GM21786 (cell line): ENCODE measurements around the gene PDE4B.

Source experiments
- ATAC-seq: cut with Tn5 transposase; IDR thresholded peaks from one replicate; pipeline ENCODE4 v1.9.1; 2021; ENCODE audit not compliant: unreplicated experiment

Gene PDE4B

GRCh38 chr1:65880611-65881010, 87.9 kb downstream of the PDE4B start:
- no peak for ATAC-seq

GRCh38 chr1:65881067-65881594, 88.4 kb downstream of the PDE4B start:
- ATAC-seq = no peak

GRCh38 chr1:65882076-65882475, 89.4 kb downstream of the PDE4B start:
- no peak for ATAC-seq

- ATAC-seq = no peak
Measured at GRCh38 chr1:65889441-65889840, 96.7 kb downstream of the PDE4B start.

- ATAC-seq = no peak
Measured at GRCh38 chr1:65890201-65890843, 97.6 kb downstream of the PDE4B start.

GRCh38 chr1:65894738-65895605, 102.3 kb downstream of the PDE4B start:
- peak; percentile 88 for ATAC-seq

- ATAC-seq = no peak
Measured at GRCh38 chr1:65896721-65897120, 104.0 kb downstream of the PDE4B start.

- ATAC-seq = no peak
Measured at GRCh38 chr1:65897485-65897884, 104.8 kb downstream of the PDE4B start.

GRCh38 chr1:65904681-65905083, 112.0 kb downstream of the PDE4B start:
- no peak for ATAC-seq

- ATAC-seq = no peak
Measured at GRCh38 chr1:65910432-65910831, 117.7 kb downstream of the PDE4B start.

GRCh38 chr1:65911679-65912078, 119.0 kb downstream of the PDE4B start:
- ATAC-seq = no peak

- no peak for ATAC-seq
Measured at GRCh38 chr1:65918564-65918963, 125.9 kb downstream of the PDE4B start.

GRCh38 chr1:65921446-65921845, 128.8 kb downstream of the PDE4B start:
- no peak for ATAC-seq

GRCh38 chr1:65924471-65924870, 131.8 kb downstream of the PDE4B start:
- ATAC-seq = no peak

- ATAC-seq = no peak
Measured at GRCh38 chr1:65938506-65938905, 145.8 kb downstream of the PDE4B start.

GRCh38 chr1:65939191-65939590, 146.5 kb downstream of the PDE4B start:
- no peak for ATAC-seq

GRCh38 chr1:65939636-65940035, 146.9 kb downstream of the PDE4B start:
- no peak for ATAC-seq

- ATAC-seq = no peak
Measured at GRCh38 chr1:65940126-65940525, 147.4 kb downstream of the PDE4B start.

- no peak for ATAC-seq
Measured at GRCh38 chr1:65942476-65942875, 149.8 kb downstream of the PDE4B start.

GRCh38 chr1:65946376-65946775, 153.7 kb downstream of the PDE4B start:
- ATAC-seq = no peak

- ATAC-seq = no peak
Measured at GRCh38 chr1:65946960-65947359, 154.3 kb downstream of the PDE4B start.

- no peak for ATAC-seq
Measured at GRCh38 chr1:65948609-65949229, 156.0 kb downstream of the PDE4B start.
